Progenitor cell of endocrine pancreas (in vitro differentiated cells): Measurements from ENCODE around the gene SYT12. TPM values are rescaled to one million over a fixed set of nuclear protein-coding genes. Genes with fewer than 3 reads are reported as not detected.

ENCODE experiments used
- DNase-seq: peaks from one replicate; pipeline ENCODE4 v3.0.0; 2021; ENCODE audit warnings: low spot score; ENCODE audit not compliant: unreplicated experiment
- H3K27ac Mint-ChIP-seq: 2 replicates; pipeline ENCODE4 v1.8.0; 2021; ENCODE audit warnings: mild to moderate bottlenecking, moderate library complexity, mixed read lengths
- H3K27me3 Mint-ChIP-seq: 2 replicates; pipeline ENCODE4 v1.8.0; 2021; ENCODE audit warnings: mixed read lengths
- H3K36me3 Mint-ChIP-seq: 2 replicates; pipeline ENCODE4 v1.8.0; 2022; ENCODE audit warnings: mixed read lengths; ENCODE audit not compliant: insufficient read depth
- H3K4me1 Mint-ChIP-seq: 2 replicates; pipeline ENCODE4 v1.8.0; 2021; ENCODE audit warnings: low read depth, mixed read lengths
- H3K4me3 Mint-ChIP-seq: 2 replicates; pipeline ENCODE4 v1.8.0; 2021; ENCODE audit warnings: low read depth, mild to moderate bottlenecking, moderate library complexity, mixed read lengths
- H3K9me3 Mint-ChIP-seq: 2 replicates; pipeline ENCODE4 v1.8.0; 2021; ENCODE audit warnings: low read depth, mixed read lengths
- total RNA-seq: library from RNA; stranded (reverse); gene quantifications from 2 replicates; pipeline ENCODE4 v1.2.1, GENCODE V29; 2021
- TF ChIP-seq, protein P1 (sequence below): fragments of 200-600 bp; sonication (generic); IDR thresholded peaks from one replicate; pipeline ENCODE4 v1.5.0; 2021; ENCODE audit warnings: antibody characterized with exemption, mild to moderate bottlenecking; ENCODE audit not compliant: unreplicated experiment

The SYT12 gene
- total RNA-seq, 1 donor from 2014 or later = 0.22 TPM

- Mint-ChIP-seq H3K9me3 (no peaks in the 10 kb centered on the region), H3K4me3 (no peak overlapping the region), H3K36me3 (no peaks in the 10 kb centered on the region), H3K27ac (no peak overlapping the region), H3K4me1 (no peaks in the 10 kb centered on the region), H3K27me3 (peaks cover 56% of the 10 kb centered on the region)
- DNase-seq = no peak
- TF ChIP-seq, protein P1, sequence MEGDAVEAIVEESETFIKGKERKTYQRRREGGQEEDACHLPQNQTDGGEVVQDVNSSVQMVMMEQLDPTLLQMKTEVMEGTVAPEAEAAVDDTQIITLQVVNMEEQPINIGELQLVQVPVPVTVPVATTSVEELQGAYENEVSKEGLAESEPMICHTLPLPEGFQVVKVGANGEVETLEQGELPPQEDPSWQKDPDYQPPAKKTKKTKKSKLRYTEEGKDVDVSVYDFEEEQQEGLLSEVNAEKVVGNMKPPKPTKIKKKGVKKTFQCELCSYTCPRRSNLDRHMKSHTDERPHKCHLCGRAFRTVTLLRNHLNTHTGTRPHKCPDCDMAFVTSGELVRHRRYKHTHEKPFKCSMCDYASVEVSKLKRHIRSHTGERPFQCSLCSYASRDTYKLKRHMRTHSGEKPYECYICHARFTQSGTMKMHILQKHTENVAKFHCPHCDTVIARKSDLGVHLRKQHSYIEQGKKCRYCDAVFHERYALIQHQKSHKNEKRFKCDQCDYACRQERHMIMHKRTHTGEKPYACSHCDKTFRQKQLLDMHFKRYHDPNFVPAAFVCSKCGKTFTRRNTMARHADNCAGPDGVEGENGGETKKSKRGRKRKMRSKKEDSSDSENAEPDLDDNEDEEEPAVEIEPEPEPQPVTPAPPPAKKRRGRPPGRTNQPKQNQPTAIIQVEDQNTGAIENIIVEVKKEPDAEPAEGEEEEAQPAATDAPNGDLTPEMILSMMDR = no peak
Observed at GRCh38 chr11:67020949-67021348, 2.0 kb upstream of the SYT12 start.

DNA sequence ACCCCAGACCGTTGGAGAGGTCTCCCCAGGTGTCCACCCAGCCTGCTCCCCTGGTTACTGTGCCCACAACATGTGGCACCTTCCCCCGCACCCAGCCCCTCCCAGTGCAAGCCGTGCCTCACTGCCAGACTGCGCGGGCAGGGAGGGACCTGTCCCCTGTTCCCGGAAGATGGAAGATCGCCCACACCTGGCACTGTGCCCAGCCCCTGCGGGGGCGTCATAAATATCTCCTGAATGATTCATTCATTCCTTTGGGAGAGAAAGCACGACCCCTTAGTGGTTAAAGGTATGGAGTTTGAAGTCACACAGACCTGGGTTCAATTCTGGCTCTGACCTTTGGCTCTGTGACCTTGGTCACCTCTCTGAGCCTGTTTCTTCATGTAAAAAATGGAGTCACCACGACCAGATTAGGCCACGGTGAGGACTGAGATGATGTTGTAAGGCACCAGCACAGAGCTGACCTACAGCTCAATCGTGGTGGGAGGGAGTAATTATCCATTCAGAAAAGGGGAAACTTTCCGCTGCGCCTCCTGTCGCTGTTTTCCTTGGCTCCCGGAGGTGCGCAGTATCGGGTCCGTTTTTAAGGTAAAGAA is 497 bp upstream of the SYT12 start:
- H3K4me1 Mint-ChIP-seq = no peaks in the 10 kb centered on the region
- H3K27me3 Mint-ChIP-seq = peaks cover 63% of the 10 kb centered on the region
- DNase-seq = no peak
- peak overlapping the region; percentile 64 for H3K4me3 Mint-ChIP-seq
- H3K36me3 Mint-ChIP-seq = no peaks in the 10 kb centered on the region
- no peaks in the 10 kb centered on the region for H3K9me3 Mint-ChIP-seq
- H3K27ac Mint-ChIP-seq = peak overlapping the region; percentile 49
- TF ChIP-seq, protein P1 = no peak

DNA sequence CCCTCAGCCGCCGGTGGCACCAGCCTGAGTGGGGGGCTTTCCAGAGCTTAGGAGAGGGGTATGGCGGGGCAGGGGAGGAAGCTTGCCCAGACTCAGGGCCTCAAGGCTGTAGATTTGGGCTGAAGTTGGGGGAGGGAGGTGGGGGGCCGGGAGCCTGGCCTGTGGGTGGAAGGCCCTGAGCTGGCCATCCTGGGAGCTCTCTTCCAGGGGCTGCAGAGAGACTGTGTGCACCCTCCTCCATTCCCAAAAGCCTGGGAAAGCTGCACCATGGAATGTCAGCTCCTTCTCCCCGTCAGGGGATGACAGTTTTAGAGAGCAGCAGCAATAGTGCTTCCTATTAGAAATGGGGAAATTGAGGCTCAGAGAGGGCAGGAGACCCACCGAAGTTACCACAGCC is 1.0 kb downstream of the SYT12 start:
- H3K4me3 Mint-ChIP-seq = no peak overlapping the region
- no peaks in the 10 kb centered on the region for H3K4me1 Mint-ChIP-seq
- no peak overlapping the region for H3K27ac Mint-ChIP-seq
- no peaks in the 10 kb centered on the region for H3K36me3 Mint-ChIP-seq
- no peak for DNase-seq
- TF ChIP-seq, protein P1 = no peak
- H3K9me3 Mint-ChIP-seq = no peaks in the 10 kb centered on the region
- H3K27me3 Mint-ChIP-seq = peaks cover 61% of the 10 kb centered on the region

DNA sequence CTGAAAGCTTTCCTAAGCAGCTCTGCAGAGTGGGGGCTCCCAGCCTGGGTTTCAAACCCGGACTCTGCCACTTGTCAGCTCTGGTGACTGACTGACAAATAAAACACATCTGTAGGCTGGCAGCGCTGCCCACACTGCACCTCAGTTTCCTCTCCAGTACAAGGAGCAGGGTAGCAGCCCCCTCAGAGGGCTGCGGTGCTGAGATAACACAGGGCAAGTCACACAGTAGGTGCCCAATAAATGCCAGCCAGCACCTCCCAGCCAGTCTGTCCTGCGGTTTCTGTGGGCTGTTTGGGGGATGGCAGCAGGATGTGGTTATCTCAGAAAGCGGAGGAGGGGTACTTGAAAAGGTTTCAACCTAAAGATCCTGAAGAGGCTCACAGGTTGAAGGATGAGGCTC is 1.5 kb downstream of the SYT12 start:
- Mint-ChIP-seq H3K27ac (no peak overlapping the region), H3K4me1 (no peaks in the 10 kb centered on the region), H3K9me3 (no peaks in the 10 kb centered on the region), H3K4me3 (peak overlapping the region; percentile 16), H3K27me3 (peaks cover 62% of the 10 kb centered on the region), H3K36me3 (no peaks in the 10 kb centered on the region)
- no peak for DNase-seq
- TF ChIP-seq, protein P1 = no peak

DNA sequence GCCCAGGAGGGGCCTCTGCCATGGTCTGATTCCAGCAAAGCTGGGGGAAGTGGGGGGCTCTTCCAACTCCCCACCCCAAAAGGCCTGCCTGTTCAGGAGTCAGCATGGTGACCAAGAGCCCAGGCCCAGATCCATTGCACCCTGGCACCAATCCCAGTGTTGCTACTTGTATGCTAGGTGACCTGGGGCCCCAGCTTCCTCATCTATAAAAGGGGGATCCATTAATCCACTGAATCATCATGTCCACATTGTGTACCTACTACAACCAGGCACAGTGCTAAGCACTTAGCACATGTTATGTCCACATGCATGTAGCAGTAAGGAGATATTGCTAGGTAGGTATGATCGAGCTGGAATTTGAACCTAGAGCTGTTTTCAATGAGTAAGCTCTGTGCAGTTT is 2.0 kb downstream of the SYT12 start:
- H3K27me3 Mint-ChIP-seq = peaks cover 62% of the 10 kb centered on the region
- H3K9me3 Mint-ChIP-seq = no peaks in the 10 kb centered on the region
- DNase-seq = no peak
- no peaks in the 10 kb centered on the region for H3K36me3 Mint-ChIP-seq
- no peaks in the 10 kb centered on the region for H3K4me1 Mint-ChIP-seq
- H3K4me3 Mint-ChIP-seq = no peak overlapping the region
- no peak overlapping the region for H3K27ac Mint-ChIP-seq
- TF ChIP-seq, protein P1 = no peak
